Stimulated activated CD8-positive, alpha-beta memory T cell treated with anti-CD3 and anti-CD28 coated beads, Interleukin-7, amount 100 ng/mL, for 1 hour (primary cell): ENCODE data around the gene PLXNB1.
A peak's percentile ranks its signal among the peaks of the same experiment; 100 is the strongest.

Experiments
- DNase-seq, 2 donors: peaks; one replicate each; pipeline ENCODE4 v3.0.0-alpha.2; 2020; ENCODE audit warnings: low read depth in 2 of 2

The PLXNB1 gene

DNA sequence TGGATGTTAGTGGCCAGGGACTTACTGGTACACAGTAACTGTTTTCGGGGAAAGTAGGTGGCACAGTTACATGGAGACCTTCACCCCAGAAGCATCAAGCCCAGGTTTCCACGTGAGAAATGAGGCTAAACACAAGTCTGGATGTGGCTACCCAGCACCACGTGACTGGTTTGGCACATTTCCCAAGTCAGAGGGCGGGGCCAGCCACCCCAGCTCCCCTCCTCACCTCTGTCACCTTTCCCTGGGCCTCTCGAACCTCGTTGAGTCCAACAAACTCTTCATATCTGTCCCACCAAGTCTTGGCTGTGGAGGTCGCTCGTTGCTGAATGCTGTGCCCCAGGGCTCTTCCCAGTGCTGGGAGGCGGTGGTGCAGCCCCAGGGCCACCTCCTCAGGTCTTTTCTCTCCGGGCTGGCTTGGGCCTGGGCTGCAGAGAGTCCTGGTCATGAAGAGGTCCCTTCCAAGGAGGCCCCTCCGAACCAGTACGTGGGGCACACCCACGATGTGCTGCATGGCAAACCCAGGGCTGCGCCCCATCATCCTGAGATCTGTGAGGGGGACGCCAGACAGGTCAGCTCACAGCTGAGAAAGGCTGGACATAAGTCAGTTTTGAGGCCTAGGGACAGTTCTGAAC, 4.8 kb upstream of the PLXNB1 start:
- no peak for DNase-seq

DNA sequence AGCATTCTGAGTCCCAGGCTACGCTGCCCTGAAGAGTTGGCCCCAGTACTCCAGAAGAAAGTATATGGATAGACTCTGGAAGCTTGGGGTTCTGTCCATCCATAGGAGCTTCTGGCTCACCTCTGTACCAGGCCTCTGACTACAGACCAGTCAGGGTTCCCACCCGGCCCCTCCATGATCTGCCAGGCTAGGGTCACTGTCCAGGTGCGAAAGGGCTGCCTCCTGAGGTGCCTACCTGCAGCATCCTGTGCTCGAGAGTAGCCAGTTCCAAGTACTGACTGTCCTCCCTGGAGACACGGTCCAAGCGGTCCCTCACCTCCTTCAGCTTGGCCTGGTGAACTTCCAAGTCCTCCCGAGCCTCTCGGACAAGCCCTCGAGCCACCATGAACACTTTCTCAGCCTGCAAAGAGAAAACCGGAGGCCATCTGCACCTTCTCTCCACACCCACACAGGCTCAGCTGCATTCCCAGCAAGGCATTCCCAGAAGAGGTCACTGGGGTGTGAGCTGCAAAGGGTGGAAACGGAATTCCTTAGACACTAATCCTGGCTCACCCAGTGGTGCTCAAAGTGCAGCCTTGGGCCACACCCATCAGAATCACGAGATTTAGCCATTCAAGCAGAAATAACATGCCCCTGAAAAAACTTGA, 3.7 kb upstream of the PLXNB1 start:
- DNase-seq = no peak

DNA sequence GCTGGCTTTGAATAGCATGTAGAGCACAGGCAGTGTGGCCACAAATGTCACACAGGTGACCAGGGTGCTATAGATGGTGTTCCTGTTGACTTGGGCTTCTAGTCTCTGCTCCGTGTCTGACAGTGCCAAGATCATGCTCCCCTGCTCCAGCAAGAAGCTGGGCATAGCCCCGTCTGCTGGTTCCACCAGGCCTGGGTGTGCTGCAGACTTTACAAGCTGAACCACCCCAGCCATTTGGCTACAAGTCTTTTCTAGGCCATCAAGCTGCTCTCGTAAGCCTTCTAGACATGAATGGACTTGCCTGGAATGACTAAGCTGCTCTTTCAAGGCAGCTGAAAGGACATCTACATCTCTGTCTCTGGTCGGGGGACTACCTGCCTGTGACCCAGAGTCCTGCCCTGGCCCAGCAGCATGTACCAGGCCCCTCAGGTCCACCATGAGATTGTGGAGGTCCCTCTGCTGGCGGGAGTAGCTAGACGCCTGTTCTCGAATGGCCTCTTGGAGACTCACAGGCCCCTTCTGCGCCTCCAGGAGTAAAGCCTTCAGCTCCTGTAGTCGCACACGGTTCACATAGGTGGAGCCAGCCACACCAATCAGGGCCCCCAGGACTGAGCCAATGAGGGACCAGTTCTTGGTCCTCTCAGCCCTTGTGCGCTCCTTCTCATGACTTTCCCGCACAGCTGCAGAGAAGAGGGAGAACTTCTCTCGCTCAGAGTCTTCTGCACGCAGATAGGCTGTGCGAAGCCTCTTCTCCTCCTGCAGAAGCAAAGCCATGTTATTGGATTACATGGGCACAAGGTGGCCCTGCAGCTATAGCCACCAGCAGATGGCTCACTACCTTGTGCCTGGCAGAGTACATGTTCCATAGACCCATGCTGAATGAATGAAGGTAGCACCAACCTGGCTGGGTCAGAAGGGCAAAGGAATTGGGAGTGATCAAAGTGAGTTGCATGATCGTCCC, 2.8 kb upstream of the PLXNB1 start:
- no peak for DNase-seq

DNA sequence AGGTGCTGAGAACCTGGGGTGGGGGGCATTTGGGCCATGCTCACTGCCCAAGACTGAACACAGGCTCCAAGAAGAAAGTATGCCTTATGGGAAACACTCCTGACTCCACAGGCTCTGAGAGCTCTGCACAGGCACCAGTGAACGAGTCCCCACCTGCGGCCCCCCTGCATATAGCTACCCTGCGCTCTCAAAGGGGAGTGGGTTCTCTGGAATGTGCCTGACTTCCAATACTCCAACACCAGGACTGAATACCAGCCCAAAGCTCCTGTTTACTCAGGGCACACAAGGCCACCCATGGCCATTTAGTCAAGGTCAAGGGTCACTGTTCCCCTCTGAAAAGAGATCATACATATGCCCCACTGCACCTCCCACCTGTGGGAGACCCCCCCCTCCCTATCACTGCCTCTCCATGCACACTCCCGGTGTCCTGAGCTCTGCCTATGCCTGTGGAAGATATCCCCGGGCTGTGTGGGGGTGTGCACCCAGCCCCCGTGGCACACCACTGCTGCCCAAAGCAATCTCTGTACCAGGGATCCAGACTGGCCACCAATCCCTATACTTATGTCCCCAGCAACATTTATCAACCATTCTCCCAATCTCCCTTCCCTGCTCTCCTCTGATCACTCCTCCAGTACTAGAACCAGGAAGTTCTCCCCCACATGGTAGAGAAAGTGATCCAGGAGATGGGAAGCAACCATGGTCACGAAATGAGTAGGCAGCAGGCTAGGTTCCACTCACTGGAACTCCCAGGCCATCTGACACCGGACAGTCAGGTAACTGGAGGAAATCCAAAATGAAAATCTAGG, 1.5 kb upstream of the PLXNB1 start:
- DNase-seq = no peak

DNA sequence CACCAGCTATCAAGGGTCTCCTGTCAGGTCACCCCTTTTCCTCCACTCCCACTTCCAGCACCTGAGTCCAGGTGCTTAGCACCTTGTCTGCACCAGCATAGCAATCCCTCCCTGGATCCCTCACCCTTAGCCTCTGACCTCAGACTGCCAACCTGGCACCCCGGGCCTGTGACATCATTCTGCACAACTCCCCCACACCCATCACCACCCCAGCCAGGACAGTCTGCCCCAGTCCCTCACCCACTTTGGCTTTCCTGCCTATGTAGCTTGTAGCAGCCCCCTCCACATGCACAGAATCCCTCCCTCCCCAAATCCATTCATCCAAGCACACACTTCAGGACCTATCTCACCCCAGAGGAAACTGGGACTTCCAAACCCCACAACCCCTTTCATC, 819 bp upstream of the PLXNB1 start:
- DNase-seq = no peak

DNA sequence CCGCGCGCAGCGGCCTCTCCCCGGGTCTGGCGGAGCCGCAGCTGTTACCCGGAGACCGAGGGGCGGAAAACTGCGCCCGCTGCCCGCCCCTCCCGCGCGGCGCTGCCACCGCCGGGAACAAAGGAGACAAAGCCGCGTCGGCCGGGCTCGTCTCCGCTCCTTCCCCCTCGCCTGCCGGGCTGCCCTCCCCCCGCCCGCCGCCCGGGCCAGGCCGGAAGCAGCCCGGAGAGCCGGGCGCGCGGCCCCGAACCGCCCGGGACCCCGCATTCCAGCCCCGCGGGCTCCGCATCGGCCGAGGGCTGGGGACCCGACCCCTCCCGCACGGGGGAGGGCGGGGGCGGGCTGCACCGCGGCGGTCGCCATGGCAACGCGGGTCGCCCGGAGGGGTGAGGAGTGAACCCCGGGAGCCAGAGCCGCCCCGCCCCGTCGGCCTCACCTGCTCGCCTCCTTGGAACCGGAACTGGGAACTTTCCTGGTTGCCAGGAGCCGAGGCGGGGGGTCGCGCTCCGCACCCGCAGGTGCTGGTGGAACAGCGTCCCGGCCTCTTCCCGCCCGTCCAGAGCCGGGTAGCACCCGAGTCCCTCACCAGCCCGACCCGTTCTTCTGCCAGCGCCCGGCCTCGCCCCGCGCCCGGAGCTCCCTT, 448 bp downstream of the PLXNB1 start:
- peak; percentile 30 to 37 for DNase-seq

DNA sequence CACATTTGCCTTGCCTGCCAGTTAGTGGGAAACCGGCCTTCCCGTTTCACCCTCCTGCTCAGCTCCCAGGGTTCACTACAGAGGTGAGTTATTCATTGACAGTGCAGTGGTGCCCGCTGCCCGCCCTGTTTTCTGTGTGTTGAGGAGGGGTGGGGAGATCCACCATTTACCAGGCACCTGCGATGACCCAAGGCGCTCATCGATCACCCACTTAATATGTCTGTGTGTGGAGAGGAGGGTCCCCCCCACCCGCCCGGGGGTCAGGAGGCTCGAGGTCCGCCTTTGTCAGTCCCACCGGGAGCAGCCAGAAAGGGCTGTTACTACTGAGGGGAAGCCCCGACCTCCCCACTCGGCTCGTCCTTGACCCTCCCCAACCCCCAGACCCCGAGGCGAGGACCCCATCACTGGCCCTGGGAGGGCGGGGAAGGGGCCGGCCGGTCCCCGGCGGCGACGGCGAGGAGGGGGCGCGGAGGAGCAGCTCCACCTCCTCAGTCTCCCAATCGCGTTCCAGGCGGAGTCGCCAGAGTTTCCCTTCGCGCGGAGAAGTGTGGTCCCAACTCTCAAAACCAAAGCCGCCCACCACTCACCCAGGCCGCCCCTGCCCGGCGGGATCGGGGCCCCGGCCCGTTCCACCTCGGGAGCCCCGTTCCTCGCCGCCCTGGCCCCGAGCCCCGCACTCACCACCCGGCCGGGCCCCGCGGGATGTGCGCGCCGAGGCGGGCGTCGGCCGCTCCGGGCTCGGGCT, 1.1 kb downstream of the PLXNB1 start:
- DNase-seq = no peak

DNA sequence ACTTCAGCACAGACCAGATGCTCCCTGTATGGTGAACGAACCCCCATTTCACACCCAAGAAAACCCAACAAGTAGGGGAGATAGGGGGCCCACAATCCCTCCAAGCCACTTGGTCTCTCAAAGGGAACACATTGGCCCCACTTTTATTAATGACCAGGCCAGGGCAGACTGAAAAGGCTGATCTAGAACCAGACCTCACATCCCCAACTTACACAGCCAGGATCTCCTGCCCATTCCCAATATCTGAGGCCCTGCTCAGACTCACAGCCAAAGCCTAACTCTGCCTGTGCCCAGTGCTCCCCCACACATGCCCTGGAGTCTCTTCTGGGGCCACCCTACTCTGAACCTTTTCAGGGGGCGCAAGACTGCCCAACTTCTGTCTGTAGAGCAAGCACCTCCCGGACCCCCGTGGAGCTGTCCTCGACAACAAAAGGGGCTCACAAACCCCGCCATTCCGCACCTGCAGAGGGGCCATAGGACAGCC, 1.8 kb downstream of the PLXNB1 start:
- no peak for DNase-seq

DNA sequence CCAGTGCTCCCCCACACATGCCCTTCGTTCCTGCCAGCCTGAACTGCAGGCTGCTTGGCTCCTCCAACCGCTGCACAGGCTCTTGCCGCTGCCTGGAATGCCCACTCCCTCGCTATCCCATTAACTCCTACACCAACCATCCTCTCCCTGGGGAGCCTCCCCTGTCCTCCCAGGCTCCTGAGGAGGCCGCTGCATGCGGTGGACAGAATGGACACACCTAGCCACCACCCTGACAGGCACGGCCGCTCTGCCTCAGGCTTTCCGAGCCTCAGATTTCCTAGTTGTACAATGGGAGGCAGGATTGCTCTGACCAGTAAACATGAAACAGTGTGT, 2.3 kb downstream of the PLXNB1 start:
- DNase-seq = no peak

DNA sequence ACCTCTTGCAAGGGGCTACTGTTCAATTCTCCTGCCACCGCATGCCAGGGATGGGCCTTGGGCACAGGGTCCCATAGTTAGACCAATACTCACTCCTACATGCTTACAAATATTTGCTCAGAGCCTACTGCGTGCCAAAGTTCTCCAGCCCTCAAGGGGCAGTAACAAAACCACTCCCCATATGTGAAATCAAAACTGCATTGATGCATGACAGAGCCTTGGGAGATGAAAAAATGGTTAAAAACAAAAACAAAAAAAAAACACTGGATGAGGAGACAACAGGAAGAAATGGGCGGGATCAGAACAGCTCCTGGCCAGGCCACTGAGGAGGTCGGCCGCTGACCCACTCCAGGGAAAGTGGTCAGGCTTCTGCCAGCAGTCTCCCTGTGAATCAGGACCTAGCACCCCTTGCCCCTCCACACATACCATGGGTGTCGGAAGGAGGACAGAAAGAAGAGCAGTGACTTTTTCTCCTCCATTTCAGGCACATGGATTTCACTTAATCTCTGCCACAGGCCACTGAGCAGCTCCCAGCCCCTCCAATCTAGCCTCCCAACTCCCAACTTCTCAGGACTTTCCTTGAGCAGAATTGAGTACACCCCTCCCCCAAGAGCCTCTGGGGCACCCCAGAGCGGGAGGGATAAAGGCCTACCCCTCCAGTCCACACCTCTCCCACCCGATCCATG, 2.8 kb downstream of the PLXNB1 start:
- no peak for DNase-seq

DNA sequence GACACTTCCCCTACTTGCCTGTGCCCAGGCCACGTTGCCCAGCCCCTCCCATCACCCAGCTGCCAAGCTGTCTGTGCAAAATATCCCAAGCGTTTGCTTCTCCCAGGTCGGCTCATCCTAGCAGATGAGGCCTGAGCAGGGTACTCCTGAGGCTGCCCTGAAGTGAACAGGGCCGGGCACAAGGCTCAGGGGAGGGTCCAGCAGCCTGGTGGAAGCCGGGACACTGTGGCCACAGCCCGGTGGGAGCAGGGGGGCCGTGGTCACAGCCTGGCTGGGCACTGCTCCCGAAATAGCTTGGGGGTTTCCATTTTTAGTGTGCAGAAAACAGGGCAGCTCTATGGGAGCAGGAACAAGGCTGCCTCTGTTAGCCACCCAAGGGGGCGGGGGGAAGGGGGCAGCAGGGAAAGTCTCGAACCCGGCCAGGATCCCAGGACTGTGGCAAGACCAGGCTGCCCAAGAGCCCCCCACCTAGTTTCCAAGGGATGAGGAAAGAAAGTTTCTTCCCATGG, 3.4 kb downstream of the PLXNB1 start:
- DNase-seq = no peak

DNA sequence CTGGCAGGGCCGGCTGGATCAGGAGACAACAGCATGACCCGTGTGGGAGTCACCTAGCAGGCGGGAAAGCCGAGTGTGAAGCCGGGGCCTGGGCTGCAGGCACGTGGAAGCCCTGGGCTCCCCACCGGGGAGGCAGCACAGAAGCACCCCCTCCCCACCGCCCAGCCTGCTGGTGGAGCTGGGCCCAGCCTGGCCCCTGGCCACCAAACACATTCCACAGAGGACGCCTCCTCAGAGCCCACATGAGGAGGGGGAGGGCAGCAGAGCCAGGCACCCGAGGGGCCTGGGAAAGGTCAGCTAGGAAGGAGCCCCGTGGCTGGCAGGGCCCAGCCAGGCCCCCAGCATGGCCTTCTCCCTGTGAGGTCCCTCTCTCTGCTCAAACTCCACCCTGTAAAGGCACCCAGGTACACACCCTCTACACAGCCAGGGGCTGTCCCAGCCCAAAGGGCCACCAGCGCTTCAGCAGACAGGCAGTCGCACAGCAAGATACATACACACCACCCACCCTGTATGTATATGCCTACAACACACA, 4.5 kb downstream of the PLXNB1 start:
- no peak for DNase-seq

DNA sequence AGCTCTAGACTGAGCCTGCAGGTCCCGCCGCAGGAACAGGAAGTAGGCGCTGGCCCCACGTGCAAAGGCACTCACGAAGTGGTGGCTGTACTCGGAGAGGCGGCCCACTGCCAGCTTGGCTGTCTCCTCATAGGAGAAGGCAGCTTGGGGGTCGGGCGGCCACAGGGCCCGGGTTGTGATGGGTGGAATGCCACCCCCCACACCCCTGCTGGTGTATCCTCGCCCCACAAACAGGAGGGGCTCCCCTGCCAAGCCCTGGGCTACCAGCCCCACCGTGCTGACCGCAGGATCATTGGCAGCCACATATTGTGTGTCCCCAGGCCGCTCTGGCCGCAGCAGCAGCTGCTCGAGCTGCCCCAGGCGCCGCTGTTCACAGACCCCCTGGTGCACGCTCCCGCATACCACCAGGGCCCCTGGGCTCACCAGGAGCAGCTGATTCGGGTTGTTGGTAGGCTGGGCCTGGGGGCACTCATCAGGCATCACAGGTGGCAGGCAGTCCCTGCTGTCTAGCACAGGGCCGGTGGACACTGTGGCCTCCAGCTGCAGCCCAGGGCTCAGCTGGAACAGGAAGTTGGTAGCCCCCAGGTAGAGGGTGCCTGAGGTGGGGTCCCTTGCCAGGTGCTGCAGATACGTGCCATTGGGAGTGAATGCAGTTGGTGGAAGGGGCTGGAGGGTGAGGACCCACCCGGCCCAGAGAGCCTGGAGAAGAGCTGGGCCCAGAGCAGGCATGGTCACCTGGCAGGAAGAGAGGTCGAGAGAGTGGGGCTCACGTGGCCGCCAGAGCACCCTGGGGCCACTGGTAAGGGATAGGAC, 5.8 kb downstream of the PLXNB1 start:
- DNase-seq = no peak

DNA sequence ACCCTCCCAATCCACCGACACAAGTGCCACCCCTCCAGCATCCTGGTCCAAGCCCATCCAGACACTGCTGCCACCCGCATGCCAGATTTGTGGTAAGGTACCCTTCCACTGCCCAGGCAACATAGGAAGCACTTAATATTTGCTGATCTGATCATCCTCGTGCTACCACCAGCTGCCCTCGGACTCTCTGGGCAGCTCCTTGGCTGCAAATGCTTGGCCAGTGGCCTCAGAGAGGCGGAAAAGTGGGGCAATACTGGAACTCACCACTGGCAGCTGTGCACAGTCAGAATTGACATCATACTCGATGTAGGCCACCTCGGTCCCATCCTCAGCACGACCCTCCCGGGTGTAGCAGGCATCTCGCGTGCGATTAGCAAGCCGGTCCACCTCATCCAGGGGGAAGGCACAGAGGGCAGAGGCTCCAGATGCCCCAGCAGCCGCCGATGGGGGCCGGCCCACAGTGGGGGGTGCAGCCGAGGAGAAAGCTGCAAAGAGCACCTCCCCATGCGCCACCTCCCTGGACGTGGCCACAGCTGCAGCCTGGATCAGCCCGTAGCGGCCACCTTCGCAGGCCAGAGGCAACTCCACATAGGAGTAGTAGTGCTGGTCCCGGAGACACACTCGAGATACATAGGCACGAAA, 6.5 kb downstream of the PLXNB1 start:
- no peak for DNase-seq

DNA sequence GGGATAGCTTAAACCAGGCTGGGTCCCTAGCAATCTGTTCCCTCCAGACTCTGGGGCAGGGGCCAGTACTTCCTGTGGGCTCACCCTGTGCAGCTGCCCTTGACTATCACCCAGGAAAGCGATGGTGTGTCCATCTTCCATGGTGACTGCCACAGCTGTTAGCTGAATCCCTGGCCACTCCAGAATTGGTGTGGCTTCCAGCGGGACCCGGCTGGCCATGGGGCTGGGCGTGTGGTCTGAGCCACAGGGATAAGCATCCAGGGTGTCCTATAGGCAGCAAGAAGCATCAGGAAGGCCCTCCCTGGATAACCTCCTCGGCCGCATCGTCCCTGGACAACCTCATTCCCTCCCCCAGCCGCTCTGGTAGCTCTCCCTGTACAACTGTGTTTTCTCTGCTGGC, 7.2 kb downstream of the PLXNB1 start:
- DNase-seq = no peak

DNA sequence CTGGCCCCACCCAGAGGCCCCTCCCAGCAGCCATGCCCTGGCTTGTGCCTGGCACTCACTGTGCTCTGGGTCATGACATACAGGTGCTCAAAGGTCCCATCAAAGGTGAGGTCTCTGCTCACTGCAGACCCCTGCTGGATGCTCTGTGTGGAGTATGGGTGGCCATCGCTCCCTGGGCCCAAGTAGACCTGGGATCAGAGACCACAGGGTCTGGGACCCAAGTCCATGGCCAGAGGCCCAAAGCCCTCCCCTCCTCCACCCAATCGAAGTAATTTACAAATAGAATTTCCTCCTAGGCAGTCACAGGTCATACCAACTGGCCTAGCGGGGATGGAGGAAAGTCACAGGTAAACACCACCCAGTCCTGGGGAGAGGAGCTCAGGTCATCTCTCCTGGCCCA, 7.6 kb downstream of the PLXNB1 start:
- no peak for DNase-seq

DNA sequence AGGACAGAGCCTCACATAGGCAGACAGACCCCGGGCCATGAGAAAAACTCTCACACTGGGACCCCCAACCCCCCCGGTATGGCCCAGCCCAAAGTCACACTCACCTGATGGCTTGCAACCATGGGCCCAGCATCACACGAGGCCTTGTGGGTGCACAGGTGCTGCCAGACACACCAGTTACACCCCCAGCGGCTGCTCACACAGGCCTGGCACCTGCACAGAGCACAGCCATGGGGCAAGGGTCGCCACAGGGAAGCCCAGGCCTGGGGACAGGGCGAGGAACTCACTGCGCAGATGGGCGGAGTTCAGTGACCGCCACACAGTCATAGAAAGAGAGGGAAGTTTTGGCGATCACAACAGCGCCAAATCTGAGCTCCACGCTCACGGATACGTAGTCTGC, 9.3 kb downstream of the PLXNB1 start:
- no peak for DNase-seq

DNA sequence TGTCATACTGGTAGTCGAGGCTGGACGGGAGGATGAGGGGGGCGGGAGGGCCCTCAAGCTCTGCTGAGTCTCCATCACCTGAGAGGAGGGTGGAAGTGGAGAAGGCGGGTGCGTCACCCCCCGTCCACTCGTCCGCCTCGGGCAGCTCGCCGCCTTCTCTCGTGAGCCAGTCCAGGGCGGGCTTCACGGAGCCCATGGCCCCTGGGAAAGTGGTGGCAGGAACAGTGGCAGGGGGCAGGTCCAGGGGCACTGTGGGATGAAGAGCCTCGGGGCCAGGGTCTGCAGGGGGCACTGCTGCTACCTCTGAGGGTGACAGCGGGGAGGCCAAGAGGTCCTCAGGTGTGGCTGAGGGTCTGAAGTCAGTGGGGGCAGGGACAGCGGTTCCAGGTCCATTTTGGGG, 10.3 kb downstream of the PLXNB1 start:
- no peak for DNase-seq
